BE2C (cell line): ENCODE data around the gene CDK7.

ENCODE experiments used
- DNase-seq: peaks from one replicate; pipeline ENCODE4 v3.0.0-alpha.2; 2020
- H3K27me3 ChIP-seq: fragments of 250-450 bp; sonication (Bioruptor Pico); 2 replicates; pipeline ENCODE4 v1.5.1; 2020; ENCODE audit warnings: mild to moderate bottlenecking
- H3K36me3 ChIP-seq: fragments of 250-450 bp; sonication (Bioruptor Pico); 2 replicates; pipeline ENCODE4 v1.5.1; 2020; ENCODE audit warnings: mild to moderate bottlenecking
- H3K4me1 ChIP-seq: fragments of 250-450 bp; sonication (Bioruptor Pico); 2 replicates; pipeline ENCODE4 v1.5.1; 2020
- H3K4me3 ChIP-seq: 2 replicates; pipeline ENCODE4 v1.5.1; 2011; ENCODE audit warnings: low read depth, low read length
- H3K9me3 ChIP-seq: fragments of 250-450 bp; sonication (Bioruptor Pico); 2 replicates; pipeline ENCODE4 v1.5.1; 2020
- CTCF ChIP-seq: IDR thresholded peaks from 2 replicates; pipeline ENCODE4 v1.5.1; 2012; ENCODE audit warnings: mild to moderate bottlenecking, low read depth, low read length

The CDK7 gene

GRCh38 chr5:69326365-69326764 is 91.7 kb downstream of the CDK7 start:
- no peak for TF ChIP-seq CTCF
- Histone ChIP-seq H3K4me1 (no peaks in the 10 kb centered on the region), H3K4me3 (no peak overlapping the region), H3K9me3 (no peaks in the 10 kb centered on the region), H3K36me3 (no peaks in the 10 kb centered on the region), H3K27me3 (no peaks in the 10 kb centered on the region)
- DNase-seq: no peak
